Heart left ventricle (tissue), 13 donors: ENCODE data around the gene ST8SIA5.

Source experiments
- CTCF ChIP-seq, 12 donors: fragments of 200-600 bp; sonication (generic) in 4 of 12; IDR thresholded peaks; one replicate each; pipeline versions ENCODE4 v1.5.0 to v1.8.0; 2018 to 2022; ENCODE audit warnings: antibody characterized with exemption in 12 of 12, mild to moderate bottlenecking in 5 of 12
- POLR2A ChIP-seq, 2 donors: fragments of 450-650 bp; IDR thresholded peaks; one replicate each; pipeline ENCODE4 v1.6.1; 2017; ENCODE audit warnings: antibody characterized with exemption in 2 of 2, mild to moderate bottlenecking in 2 of 2, moderate library complexity in 2 of 2
- donor health status: ischemic (EF 13 %, LVEDD 7.1; RV severe dilation, severe dysfunction).
- donor health status: DM: no; HTN: yes; CAD: no.
- donor health status: DM: no; HTN: no; CAD: no.
- donor health status: ischemic (EF 25% LVEDD 6.9; RV normal size, moderate dysfunction).
- donor health status: ischemic (EF 25% LVEDD 5.7; RV mildly dilated, moderate dysfunction).
- donor health status: ischemic (EF 35%, LVEDD 5.7; RV mildly dilated, moderate dysfunction).
- donor health status: nonischemic (EF 11% LVEDD 7.7; RV severe dilation, severe dysfunction).
- donor health status: DM: yes; HTN: yes; CAD: no.
- donor health status: PGD.
- donor health status: ischemic (EF 29% LVEDD 5.4; RV normal size, mild dysfunction).
- donor health status: nonischemic (EF 23%, LVEDD 6.1; RV moderate dilation, normal function).

- TF ChIP-seq POLR2A (IDR thresholded peaks at IDR 0.05) (no peak), CTCF (IDR thresholded peaks at IDR 0.05) (no peak)
Observed at GRCh38 chr18:46629361-46629760, 127.5 kb downstream of the ST8SIA5 start.
